Measurements from ENCODE around the gene MPRIP.

MPRIP gene

DNA sequence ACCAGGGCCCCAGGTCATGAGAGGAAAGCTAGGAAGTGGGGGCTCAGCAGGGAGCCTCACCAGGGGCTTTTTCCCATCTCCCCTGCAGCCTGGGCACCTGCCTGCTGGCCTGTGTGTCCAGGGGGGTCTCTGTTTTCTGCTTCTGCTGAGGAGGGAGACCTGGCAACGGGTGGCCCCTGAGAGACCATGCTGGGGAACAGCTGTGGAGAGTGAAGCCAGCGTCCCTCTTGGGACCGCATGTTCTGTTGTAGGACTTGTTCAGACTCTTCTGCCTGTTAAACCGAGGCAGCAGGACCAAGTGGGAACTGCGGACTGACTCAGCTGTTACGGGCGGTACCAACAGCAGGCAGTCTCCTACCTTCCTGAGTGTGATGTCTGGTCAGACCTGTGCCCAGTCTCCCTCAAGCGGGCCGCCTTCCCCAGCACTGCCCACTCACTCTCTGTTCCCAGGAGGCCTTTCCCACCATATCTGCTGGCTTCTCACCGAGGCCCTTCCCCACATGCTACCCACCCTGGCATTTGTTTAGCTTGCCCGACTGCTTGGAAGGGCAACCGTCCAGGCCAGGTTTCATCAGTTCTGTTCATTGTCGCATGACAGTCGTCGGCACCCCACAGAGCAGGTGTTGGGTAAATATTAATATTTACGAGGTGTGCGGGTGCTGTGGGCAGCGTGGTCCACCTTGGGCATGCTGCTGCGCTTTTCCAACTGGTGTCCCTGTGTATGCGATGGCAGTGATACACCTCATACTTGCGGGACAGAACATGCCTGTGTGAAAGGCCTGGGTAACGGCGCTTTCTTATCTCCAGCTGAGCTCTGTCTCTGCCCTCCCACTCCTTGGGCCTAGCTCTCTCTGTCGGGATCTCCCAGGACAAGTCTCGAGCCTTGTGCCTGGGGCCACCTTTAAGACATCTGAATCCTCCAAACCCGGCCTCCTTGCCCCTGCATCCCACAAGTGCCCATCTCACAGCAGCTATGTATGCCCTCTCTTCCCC is 69.4 kb downstream of the MPRIP start:
- no peak for FAIRE-seq

DNA sequence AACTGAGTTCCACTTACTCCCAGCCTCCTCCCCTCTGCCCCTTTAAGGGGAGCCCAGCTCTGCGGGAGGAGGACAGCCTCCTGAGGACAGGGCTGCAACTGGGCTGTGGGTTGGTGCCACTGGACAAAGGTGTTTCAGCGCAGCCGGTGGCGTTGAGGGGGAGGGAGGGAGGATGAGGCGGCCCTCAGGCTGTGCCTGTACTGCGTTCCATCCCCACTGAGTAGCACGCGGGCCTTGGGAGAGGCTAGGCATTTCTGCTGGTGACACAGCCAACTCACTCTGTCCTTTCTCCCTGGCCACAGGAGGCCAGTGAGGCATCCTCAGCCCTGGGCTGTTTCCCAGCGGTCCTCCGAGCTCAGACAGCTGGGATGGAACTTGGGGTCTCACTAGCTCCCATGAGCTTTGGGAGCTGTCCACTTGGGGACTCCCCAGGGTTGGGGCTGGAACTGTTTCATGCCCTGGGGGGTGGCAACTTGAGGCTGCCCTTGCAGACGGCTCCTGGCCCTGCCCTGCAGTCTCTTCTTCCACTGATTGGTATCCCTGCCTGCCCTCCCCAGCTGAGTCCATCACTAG is 70.5 kb downstream of the MPRIP start:
- FAIRE-seq: no peak

DNA sequence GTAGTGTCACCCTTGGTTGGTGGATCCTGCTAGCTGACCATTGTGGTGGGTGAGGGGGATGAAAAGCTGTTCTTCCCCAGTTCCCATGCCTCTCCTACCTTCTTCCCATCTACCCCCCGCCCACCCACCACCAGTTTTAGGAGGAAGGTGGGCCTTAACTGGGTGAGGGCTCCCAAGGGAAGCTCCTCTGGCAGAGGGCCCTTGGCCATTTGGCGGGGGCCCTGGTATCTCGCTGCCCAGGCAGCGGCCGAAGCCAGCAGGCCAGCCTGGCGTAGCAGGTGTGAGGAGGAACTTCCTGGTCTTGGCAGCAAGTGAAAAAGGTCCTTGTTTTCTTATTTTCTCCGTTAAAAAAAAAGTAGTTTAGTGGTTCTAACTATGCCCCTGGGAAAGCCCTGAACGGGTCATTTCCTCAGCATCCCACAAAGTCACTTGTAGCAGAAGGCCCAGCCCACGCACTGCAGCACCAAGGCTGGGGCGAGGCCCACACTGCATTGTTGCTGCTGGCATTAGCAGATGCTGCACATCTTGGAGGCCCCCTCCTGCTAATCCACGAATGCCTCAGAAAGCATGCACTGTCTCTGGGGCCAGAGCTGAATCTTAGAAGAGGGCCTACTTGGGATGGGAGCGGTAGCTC is 72.5 kb downstream of the MPRIP start:
- no peak for FAIRE-seq

DNA sequence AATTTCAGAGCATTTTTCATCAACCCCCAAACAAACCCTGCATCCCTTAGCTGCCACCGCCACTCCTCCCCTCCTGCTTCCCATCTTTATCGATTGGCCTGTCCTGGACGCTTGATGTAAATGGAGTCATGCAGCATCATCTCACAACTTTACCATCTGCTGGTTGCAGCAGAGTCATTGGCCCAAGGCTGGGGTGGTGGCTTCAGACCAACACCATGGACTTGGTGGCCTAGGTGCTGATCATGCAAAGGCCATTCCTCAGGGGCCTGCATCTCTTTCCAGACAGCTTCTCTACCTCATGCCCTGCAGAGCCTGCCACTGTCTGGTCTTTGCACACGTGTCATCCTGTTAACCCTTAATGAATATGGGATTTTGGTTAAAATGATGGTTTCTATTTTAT is 73.4 kb downstream of the MPRIP start:
- no peak for FAIRE-seq

DNA sequence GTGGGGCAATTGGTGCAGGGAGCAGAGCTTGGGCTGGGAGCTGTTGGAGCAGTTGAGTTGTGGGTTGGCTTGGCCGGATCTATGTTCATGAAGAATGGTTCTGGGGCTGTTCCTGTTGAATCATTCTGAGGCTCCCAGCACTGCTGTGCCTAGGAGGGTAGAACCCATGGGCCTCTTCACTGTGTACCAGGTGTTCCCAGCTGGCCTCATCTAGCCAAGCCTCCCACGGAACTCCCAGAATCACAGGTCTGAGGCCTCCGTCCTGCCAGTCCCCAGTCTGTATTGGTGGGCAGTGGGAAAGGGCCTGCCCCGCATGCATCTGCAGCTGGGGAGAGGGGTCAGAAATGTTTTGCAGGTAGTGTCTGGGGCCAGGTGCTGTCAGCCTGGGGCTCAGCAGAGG is 74.1 kb downstream of the MPRIP start:
- no peak for FAIRE-seq

DNA sequence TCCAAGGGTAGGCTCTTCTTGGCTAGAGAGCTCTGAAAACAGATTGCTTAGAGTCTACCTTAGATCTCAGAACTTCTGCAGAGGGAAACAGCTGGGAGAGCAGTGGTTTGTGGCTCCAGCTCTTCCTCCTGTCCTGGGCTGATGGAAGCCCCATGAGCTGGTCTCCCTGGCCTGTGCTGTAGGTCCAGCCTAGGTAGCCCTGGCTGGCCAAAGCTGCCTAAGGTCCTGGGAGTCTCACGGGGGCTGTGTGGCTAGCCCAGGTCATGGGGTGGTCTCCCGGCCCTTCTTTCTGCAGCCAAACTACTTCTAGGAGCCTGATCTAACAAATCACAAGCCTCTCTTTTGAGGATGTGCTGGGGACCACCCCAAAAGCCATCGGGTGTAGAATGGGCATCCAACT is 75.7 kb downstream of the MPRIP start:
- FAIRE-seq: no peak

DNA sequence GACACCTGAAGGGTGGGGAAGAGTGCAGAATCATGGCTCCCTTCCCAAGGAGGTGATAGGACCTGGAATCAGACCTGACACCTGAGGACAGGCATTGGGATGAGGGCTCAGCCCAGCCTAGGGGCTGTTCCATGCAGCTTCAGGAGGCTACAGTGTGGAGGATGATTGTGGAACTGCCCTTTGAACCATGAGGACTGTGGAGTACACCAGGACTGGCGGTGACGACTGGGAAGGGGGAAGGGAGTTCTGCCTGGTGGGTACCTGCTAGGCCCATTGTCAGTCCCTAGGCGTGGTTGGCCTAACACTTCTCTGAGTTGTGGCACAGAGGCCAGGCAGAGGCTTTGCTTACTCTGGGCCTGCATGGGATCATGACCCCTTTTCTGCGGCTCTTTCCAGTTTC is 76.1 kb downstream of the MPRIP start:
- no peak for FAIRE-seq

DNA sequence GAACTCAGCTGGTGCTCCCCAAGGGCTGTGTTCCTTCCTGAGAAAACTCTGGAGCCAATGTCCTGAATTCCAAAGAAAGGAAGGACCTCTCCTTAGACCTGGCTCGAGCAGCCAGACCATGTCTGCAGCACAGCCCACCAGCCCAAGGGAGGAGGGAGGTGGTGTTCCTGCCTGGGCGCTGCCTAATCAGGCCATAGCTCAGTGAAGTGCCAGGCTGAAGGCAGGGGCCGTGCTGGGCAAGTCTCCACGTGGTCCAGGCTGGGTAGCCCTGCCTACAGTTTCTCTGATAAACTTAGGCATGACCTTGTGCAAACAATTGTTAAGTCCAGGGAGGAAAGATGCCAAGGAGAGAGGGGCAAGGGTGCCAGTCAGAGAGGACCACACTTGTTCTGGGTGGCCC is 76.8 kb downstream of the MPRIP start:
- FAIRE-seq: no peak

DNA sequence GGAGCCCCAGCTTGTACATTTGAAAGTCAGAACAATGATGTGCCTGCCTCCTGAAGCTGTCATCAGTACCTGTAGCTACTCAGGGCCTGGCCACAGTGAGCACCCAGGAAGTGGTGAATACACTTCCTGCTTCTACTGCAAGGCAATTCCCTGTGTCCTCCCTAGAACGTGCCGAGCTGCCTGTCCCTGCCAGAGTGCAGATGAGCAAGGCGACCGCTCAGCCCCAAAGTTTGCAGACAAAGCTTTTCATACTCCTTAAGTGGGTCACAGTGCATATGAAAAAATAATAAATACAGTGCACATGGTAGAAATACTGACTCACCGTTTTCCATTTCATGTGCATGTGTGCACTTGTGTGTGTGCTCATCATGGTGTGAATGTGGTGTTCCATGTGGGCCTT is 77.3 kb downstream of the MPRIP start:
- FAIRE-seq: no peak

DNA sequence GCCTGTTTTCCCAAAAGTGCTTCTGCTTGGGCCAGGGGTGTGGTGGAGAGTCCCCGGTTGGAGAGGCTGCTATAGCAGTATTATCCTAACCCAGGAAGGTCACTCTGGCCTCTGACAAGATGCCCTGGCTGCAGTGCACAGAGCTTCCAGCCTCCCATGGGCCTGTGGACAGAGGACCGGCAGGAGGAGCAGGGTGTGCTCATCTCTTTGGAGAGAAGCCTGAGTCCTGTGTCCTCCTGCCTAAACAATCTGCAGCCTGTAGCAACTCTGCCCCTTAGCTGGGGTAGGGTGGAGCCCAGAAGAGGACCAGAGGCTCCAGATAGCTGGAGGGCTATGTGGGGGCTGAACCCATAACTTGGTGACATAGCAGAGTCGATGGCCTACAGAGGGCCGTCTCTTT is 78.0 kb downstream of the MPRIP start:
- FAIRE-seq: no peak

DNA sequence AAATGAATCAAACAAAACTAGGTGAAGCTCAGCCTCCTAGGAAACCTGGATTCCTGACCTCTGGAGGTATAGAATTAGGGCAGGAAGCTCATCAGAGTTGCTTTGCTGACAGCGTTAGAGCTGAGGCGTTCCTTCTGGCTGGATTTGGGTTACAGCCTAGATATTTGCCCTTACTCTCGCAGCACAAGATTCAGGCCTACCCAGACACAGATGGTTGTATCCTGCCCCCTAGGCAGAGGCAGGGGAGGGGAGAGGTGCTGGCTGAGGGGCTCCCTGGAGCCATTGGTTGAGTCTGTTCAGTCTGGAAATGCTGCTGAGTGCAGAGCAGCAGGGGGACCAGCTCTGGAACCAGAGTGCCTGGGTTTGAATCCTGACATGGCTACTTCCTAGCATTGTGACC is 78.4 kb downstream of the MPRIP start:
- FAIRE-seq: no peak

DNA sequence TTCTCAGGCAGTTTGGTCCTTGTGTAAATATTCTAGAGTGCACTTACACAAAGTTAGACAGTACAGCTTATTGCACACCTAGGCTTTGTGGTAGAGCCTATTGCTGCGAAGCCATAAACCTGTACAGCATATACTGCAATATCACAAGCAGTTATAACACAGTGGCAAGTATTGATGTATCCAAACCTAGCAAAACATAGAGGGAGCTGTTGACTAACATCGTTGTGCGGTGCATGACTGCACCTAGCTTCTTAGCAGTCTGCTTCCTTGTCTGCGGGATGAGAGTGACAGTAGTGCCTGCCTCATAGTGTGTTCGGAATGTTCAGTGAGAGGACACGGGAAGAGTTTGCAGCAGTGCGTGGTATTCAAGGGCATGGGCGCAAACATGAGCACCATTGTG is 78.9 kb downstream of the MPRIP start:
- FAIRE-seq: peak; percentile 36

DNA sequence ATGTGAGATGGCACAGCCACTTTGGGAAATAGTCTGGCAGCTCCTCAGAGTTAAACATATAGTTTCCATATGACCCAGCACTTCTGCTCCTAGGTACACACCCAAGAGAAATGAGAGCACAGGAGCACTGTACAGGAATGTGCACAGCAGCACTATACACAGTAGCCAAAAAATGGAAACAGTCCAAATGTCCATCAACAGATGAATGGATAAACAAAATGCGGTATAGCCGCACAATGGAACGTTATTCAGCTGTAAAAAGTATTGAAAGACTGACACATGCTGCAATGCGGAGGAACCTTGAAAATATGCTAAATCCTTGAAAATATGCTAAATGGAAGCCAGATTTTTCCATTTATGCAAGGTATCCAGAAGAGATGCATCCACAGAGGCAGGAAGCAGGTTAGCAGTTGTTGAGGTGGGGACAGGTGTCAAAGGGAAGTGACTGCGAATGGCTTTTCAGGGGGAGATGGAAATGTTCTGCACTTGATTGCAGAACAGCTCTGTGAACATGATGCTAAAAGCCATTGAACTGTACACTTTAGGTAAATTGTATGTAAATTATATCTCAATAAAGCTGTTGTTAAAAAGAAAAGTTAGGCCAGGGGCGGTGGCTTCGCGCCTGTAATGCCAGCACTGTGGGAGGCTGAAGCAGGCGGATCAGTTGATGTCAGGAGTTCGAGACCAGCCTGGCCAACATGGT is 80.7 kb downstream of the MPRIP start:
- no peak for FAIRE-seq

DNA sequence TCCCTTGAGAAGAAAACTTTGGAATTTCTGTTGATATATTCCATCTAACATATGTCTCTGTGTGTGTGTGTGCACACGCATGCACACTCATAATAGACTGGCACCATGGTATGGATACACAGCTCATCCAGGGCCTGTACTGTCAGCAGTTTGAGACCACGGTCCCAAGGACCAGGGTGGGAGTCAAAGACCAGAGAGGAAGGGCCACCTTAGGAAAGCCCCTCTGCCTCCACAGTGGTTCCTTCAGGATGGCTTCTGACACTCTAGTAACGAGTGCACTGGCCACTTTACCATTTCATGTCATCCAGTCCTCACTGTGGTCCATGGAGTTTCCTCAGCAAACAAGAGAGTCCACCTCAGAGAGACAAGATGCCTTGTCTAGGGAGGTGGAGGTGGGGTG is 82.1 kb downstream of the MPRIP start:
- no peak for FAIRE-seq

DNA sequence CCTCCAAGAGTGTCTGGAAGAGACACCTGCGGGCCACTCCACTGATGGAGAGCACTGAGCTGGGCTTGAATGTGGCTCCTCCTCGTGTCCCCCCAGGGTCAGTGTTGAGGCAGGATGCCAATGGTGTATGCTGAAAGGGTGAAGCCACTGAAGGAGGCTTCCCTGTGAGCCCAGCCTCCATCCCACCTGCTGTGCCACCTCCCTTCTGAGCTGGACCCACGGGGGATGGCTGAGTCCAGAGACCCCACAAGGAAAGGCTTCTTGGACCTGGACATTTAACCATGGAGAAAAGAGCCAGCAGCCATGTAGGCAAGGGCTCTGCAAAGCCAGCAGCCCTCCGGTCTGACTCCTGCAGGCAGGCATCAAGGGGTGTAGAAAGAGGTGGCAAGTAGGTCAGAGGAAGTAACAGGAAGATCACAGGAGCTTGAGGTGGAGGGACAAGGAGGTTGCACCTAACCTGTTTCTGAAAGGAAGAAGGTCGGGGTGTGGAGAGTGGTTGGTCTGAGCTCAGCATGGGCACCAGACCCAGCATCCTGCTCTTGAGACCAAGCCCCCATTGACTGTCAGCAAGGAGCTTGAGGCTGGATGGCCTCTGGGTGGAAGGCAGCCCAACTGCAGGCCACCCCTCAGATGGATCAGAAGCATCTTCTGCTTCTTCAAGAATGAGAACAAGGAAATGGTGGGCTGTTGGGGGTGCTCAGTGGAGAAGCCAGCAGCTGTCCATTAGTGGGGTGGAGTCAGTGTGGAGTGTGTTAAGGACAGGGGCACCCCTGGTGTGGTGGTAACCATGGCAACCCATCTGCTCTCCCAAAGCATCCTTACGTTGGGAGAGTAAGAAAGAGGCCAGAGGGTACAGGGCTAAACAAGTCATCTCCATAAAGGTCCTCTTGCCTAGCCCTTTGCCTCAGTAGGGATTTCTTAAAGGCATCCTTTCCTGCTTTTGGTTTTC is 83.2 kb downstream of the MPRIP start:
- FAIRE-seq: no peak

DNA sequence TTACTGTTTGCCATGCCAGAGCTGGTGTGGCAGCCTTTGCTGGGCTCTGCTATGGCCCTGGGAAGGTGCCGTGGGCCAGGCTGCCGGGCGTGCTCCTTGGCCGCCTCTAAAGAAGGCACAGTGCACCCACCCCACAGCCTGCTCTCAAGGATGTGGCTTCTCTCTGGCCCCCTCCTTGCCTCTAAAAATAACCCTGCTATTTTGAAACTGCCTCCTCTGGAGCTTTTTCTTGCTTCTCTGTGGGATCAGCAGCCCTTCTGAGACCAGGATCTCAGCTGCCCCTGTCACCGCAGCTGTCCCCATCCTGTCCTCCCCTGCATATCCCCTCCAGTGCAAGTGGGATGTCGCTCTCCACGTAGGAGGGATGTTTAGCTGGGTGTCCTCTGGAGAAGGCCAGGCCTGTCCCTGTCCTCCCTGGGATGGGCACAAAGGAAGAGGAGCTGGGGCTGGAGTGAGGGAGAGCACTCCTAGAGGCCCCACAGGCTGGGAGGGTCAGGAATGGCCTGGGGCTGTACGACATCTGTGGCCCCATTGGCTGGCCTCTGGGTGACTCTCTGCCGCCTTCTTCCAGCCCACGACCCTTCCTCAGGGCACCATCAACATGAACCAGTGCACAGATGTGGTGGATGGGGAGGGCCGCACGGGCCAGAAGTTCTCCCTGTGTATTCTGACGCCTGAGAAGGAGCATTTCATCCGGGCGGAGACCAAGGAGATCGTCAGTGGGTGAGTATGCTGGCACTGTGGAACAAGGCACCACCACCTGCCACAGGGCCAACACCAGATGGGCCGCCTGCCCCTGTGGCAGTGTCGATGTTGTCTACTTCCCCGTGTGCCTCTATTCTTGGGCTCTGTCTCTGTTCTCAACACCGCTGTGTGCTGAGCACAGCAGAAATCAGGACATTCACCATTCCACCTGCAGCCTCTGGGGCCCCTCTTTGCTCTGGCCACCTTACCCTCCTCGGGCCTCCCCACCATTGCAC is 84.2 kb downstream of the MPRIP start:
- FAIRE-seq: no peak

DNA sequence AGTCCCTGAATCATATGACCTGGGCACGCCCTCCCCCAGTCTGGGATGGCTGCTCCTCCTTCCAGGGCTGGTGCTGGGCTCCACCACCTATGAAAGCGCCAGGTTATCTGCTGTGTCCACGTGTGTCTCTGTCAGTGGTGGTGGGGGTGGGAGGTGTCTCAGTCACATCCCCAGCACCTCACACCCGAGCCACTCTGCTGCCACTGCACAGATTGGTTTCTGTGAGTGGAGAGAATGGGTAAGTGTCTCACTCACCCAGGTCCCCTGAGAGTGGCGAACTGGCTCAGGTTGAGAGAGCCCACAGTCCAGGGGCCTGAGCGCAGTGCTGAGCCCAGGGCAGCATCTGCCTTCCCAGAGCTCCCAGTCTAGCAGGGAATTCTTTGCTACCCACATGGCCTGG is 84.9 kb downstream of the MPRIP start:
- no peak for FAIRE-seq

DNA sequence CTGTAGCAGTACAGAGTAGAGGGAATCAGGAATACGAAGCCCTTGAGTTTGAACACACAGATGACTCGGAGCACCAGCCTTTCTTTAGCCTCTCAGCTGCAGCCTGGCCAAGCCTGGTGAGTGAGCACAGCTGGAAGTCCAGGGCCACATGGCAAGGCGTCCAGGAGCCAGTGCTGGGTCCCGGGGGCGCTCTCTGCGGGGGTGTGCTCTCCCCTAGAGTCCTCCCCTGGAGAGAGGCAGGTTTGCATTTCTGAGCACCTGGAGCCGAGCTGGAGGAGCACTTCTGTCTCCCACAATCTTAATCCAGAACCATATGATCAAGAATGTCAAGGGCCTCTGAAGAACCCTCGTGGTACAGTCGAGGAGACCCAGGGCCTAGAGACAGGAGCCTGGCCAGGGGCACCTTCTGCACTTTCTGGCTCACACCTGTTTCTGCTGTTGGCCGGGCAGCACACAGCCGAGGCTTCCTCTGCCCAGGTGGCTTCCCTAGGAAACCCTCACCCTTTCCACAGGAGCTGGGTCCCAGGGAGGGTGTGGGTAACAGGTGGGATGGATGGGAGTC is 85.6 kb downstream of the MPRIP start:
- FAIRE-seq: no peak

DNA sequence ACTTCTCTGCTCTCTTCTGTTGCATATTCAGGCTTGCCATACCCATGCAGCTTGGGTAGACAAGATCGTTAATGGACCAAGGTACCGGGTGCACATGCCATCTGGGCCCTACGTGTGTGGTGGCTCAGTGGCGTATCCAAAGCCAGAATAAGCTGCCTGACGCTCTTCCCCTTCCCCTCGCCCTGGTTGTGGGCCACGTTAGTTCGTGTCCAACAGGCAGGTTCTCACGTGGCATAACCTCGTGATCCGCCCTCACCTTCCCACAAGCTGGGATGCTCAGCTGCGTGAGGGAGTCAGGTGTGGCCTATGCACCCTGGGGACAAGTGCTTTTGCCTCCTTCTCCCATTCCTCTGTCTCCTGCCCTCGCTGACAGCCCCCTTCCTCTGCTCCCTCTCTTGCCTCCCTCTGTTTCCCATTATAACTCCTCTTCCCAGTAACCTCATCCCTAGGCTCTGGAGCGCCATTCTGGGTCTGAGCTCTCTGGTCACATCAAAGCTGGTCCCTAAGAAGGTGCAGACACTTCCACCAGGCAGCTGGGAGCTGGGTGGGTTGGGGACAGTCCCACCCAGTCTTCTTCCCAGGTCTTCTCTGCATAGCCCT is 86.3 kb downstream of the MPRIP start:
- no peak for FAIRE-seq

DNA sequence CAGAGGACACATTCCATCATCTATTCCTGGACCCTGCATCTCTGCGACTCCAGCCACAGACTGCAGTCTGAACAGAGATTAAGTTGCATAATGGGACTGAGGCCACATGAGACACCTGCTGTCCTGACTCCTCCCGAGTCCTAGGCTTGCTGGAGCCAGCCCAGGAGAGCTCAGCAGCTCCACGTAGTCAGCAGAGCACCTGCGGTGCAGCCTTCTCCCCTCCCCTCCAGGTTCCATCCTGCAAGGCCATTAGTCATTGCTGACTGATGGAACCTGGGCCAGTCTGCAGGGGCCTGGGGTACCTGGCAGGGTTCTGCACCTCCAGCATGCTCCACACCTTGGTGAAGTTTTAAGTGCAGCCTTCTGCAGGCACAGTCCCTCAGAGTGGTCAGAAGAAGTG is 87.2 kb downstream of the MPRIP start:
- FAIRE-seq: no peak
